NK-92 treated with Interleukin-12 subunit alpha and Interleukin-12 subunit beta, amount 100 ng/mL, for 24 hours (cell line): ENCODE results near the gene COL24A1.
"Not testable (repeated sequence)": the region's sequence is repeated elsewhere in the genome, so short reads cannot be mapped to it uniquely, and the experiment has no call there.

Experiments
- DNase-seq: peaks from one replicate; lab custom pipeline; 2025; lab: John Stamatoyannopoulos, UW

The COL24A1 gene

DNA sequence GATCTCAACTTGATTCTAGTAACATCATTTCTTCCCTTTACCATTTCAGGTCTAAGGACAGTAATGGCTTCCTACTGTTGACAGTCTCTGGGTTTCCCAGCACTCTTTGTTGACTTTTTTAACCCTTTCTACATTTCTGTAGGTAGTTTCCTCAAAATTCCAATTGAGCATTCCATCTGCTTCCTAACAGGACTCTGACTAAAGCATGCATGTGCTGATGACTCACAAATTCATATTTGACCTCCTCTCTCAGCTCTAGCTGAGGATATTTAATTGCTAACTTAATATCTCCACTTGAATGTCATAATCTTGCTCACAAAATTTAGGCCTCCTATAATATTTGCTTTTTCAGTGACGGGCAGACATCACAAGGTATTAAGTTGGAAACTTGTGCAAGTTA lies 355.1 kb downstream of the COL24A1 start:
- no peak for DNase-seq

DNA sequence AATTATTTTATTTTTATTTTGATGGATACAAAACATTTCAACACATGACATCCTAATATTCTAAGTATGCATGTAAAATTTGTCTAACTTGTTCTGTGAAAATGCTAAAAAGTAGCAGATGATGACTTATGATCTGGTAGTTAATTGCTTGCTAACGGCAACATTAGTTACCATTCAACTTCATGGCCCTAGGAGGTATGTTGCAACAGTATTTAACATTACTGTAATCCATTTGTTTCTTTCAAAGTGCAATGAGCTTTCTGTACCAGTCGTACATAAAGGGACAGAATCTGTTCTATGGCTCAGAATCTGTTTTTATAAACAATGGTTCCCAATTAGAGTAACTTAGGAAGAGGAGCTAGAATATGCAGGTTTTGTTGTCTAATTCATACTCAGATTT lies 356.8 kb downstream of the COL24A1 start:
- DNase-seq: no peak

DNA sequence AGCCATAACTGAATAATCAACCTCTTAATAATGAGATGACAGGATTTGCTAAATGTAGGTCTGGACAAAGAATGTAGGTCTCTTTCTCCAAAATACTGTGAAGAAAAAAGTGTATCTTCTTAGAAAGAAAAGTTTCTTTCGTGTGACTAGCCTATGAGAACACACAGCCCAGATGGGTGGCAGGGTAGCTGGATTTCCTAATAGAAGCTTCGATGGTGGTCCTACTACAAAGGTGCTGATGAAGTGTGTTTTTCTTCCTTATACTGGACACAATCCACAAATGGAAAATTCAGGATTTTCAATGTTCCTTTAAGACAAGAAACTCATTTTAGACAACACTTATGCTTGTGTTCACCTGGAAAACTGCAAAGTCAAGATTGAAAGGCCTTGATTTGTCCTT lies 358.2 kb downstream of the COL24A1 start:
- DNase-seq: no peak

DNA sequence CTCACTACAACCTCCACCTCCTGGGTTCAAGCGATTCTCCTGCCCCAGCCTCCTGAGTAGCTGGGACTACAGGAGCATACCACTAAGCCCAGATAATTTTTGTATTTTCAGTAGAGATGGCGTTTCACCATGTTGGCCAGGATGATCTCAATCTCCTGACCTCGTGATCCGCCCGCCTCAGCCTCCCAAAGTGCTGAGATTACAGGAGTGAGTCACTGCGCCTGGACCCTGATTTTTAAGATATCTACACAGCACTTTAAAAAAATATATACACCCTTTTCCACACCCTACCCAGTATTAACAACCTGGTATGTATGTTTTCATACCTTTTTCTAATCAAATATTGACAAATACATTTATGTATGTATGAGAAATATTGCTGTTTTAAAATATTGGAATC lies 379.6 kb downstream of the COL24A1 start:
- not testable (repeated sequence) for DNase-seq

DNA sequence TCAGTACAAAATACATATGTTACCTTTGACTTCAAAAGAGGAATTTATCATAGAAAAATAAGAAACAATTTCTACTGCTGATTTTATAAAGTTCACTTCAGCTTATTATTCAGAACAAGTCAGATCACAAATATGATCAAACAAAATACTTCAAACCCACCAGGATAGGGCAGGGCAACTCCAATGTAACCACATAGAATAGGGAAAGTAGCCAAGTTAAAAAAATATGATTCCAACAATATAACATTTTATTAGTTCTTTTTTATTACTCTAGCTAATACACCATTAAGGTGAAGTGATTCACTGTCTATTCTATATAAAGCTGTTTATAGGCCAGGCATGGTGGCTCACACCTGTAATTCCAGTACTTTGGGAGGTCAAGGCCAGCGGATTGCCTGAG lies 393.8 kb downstream of the COL24A1 start:
- DNase-seq: no peak

DNA sequence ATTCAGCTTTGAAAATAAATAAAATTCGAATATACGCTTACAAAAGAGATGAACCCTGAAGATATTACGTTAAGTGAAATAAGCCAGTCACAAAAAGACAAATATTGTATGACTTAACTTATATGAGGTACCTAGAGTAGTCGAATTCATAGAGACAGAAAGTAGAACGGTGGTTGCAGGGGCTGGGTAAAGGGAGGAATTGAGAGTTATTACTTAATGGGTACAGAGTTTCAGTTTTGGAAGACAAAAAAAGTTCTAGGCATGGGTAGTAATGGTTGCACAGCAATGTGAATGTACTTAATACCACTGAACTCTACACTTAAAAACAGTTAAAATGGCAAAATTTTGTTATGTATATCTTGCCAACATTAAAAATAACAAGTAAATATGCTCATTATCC lies 399.7 kb downstream of the COL24A1 start:
- no peak for DNase-seq

DNA sequence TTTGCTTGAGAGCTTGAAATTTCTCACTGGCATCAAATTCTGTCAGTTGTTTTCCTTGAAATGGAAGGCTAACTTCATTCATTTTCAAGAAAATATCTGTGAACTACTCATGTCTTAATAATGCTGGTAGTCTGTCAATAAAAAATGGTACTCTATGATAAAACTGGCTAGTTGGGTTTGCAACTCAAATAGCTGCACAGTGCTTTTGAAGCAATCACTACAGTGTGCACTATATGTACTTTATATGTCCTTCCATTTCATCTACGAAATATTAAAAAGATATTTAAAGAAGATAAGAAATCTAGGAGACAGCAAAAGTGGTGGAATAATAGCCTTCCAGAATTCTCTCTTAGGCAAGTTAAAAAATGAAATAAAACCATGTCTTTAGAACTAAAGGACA lies 408.5 kb downstream of the COL24A1 start:
- DNase-seq: no peak

DNA sequence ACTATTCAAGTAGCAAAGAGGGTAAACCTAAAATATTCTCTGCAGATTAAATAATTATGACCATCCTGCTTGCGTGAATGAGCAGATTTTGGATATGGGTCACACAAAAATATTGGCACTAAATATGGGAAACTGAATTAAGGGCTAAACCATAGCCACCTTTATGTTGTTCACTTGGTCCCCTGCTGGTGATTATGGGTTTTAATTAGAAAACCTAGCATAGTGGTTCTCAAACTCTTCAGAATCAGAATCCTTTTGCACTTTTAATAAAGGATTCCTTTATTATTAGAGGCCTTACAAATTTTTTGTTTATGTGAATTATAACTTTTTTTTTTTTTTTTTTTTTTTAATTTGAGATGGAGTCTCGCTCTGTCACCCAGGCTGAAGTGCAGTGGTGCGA lies 409.8 kb downstream of the COL24A1 start:
- DNase-seq: no peak

DNA sequence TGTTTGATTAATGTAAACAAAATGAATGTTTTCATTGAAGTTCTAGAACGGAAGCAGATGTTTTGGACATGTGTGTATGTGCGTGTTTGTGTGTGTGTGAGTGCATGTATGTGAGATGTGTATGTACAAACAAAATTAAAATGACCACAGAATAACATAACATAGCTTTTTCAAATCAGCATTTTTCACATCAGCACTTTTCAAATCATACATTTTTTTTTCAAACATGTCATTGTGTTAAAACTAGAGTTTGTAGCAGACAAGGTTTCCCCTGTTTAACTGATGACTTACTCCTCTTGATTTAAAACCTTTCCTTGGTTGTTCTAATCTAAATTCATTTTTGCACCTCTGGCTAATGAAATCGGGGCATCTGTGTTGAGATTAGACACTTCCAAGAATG lies 412.8 kb downstream of the COL24A1 start:
- DNase-seq: no peak

DNA sequence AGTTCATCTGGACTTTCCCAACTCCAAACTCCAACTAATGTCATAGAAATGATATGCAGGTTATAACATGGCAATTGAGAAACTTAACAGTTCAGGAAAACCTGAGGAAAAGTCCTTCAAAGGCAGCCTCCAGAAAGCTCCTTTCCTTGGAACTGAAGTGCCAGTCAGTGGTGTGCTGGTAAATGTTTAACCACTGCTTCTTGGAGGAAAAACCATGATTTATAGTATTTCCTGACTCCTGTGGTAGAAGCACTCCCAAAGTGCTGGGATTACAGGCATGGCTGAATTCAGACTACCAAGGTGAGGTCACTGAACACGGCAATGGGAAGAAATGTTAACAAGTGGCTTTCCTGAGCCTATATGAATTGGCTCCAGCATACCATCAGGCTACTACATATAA lies 421.6 kb downstream of the COL24A1 start:
- no peak for DNase-seq

DNA sequence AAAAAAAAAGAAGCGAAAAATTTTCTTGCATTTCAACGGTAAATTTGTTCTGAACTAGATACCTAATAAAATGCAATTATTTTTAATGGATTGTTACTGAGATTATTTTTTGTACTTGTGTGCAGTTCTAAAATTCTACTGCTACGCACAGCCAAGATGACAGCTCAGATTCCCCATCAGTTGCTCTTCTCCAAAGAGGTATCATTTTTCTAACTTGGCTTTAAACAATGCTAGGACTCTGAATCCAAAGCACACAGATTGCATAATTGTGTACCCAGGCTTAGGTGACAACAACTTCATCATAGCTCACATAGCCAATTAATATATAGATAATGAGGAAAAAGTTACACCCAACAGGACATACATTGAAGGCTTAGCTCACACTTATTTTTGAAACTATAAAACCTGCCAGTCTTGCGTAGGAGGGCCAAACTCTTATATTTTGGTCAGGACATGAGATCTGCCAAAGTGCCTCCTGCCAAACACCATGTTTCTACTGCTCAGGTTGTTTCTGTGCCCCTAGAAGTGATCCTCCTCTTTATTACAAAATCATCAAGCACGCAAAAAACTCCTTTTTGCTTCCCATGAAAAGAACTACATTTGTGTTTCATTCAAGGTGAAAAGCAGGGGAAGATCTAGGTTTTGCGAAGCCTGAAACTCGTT lies 437.8 kb downstream of the COL24A1 start:
- no peak for DNase-seq

DNA sequence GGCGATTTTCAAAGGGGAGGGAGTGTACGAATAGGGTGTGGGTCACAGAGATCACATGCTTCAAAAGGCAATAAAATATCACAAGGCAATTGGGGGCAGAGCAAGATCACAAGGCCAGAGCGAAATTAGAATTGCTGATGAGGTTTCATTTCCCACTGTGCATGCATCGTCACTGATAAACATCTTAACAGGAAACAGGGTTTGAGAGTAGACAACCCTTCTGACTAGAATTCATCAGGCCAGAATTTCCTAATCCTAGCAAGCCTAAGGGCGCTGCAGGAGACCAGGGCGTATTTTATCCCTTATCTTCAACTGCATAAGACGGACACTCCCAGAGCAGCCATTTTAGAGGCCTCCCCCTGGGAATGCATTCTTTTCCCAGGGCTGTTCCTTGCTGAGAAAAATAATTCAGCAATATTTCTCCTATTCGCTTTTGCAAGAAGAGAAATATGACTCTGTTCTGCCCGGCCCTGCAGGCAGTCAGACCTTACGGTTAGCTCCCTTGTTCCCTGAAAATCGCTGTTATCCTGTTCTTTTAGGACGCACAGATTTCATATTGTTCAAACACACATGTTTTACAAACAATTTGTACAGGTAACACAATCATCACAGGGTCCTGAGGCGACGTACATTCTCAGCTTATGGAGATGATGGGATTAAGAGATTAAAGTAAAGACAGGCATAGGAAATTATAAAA lies 442.0 kb downstream of the COL24A1 start:
- not testable (repeated sequence) for DNase-seq

DNA sequence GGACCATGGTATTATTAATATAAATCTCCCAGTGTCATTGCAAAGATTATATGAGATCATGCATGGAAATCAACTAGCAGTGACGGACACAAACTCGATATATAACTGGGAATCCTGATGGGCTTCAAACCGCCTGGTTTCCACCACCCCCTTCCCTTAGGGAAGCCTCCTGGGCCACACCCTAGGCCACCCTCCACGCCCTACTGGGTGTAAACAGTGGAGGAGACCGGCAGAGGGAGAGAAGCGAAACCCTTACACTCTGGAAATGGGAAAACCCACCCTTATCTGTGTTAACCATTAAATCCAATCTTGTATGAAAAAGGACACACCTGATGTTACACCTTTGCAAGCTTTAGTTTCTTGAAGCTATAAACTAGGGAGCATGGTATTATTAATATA lies 447.7 kb downstream of the COL24A1 start:
- DNase-seq: no peak

DNA sequence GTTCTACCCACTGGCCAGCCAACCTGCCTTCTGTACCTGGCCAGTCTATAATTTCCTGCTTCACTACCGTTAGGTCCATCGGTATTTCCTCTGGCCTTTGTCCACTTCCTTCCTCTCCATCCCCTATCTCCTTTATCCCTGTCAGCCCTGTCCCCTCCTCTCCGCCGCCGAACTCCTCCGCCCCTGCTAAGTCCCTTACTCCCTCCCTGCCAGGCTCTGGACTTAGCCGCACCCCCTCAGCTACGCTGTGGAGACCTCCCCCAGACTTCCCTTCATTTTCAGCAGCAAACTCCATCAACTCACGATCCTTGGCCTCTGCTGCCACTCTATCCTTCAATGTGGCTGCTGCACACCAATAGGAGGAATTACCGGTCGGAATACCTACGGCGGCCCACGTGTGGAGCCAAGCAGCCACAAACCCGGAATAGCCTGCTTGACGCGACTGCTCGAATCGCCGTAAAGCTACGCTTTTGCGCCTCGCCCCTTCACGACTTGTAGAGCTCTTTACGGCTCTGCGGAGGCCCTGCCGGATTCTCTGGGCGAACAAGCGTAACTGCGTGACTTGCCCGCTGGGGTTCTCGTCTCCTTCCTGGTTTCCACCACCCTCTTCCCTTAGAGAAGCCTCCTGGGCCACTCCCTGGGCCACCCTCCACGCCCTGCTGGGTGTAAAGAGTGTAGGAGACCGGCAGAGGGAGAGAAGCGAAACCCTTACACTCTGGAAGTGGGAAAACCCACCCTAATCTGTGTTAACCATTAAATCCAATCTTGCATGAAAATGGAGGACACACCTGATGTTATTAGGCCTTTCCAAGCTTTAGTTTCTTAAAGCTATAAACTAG lies 448.4 kb downstream of the COL24A1 start, which contains the start of gene ZNHIT6:
Gene ZNHIT6, minus strand, starts transcription at position 444 of the 839 bp plus-strand sequence. Its CDS starts 149 bp downstream, at position 295.
- peak; percentile 79 for DNase-seq

DNA sequence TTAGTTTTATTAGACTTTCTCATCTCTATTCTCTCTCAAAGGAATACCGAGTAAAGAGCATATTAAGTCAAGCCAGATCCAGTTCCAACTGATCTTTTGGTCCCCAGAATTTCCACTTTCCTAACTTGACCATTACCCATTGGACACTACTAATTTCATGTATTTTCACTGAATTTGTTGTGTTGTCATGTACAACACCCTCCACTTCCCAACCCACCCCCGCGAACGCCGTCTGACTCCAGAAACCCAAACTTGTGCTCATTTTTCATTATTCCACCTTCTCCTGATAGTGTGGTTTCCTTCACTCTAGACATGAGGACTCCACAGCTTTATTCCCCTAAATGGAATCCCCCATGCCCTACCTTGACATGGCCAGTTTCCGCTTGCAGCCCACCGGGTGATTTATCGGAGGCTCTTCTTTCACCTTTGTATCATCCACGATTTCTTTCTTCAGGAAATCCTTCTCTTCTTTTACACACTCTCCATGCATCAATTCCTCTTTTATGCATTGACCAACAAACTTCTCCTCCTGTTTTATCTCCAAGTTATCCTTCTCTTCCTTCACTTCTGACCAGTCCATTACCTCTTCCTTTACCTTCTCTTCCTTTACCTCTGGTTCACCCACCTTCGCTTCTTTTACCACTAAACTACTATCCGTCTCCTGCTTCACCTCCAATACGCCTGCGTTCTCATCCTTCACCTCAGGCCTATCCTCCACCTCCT lies 449.1 kb downstream of the COL24A1 start:
- DNase-seq: no peak

DNA sequence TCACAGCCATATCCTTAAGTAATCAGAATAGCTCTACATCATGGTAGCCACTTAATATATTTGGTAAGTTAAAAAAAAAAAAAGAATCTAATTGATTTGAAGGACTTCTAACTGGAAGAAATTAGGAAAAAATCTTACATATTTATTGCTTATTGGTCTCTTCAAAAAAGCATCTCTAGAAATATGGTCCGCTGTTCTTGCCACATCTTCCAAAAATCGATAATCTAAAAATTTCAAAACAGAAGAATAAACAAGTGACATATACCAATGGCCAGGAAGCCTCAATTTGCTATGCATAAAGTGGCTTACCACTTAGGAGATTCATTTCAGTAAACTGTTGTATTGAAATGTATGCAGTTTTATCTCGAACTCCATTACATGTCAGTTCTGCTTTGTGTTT lies 450.6 kb downstream of the COL24A1 start:
- no peak for DNase-seq

DNA sequence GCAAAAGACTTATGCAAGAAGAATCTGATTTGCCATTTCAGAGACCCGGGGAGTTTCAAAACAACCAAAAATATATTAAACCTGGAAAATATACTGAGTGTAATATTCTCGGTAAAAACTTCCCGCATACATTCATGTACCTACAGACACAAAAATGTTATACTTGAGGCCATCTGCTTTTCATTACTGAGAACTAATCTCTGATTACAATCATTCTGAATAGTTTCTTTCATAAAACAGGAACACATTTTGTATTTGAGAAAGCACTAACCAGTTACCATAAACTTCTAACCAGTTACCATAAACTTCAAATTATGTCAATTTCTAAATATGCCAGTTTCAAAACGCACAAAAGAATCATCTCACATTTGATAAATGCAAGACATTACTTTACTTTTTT lies 456.1 kb downstream of the COL24A1 start:
- DNase-seq: no peak

DNA sequence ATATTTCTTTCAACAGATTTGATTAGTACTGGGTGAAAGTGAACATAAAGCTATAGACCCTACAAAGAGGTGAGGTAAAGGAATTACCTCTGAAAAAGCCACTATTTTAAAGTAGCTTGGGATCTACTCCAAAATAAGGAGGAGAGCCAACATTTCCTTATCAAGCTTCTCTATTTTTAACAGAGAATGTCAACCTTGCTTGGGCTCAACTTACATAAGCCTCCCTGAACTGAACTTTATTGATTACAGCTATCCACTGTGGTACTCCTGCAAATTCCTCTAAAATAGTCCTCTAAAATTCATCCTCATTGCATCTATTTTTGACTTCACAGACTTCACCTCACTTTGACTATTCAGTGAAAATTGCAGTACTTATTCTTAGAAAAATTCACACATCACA lies 458.7 kb downstream of the COL24A1 start:
- no peak for DNase-seq

DNA sequence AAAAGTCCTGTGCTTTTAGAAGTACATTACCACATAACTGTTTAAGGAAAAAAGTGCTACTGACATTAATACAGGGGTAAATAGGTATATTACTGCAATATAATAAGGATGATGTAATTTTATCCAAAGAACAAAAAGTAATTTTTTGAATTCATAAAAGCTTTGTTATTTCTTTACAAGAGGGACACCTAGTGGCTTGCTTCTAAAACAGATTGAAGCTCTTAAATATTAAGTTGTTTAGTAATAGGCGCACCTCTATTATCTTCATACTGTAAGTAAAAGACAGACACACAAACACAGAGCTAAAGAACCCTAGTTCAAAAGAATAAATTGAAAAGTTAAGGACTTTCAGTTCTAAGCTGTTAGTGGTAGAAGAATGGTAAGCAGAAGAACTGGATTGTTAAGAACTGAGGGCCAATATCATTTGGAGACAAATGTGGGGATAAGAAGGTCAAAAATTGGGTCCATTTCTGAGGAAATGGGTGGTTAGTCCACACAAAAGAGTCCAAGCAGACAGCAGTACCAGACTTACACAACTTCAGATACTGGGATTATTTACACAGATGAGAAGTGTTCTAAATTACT lies 463.8 kb downstream of the COL24A1 start:
- DNase-seq: no peak

DNA sequence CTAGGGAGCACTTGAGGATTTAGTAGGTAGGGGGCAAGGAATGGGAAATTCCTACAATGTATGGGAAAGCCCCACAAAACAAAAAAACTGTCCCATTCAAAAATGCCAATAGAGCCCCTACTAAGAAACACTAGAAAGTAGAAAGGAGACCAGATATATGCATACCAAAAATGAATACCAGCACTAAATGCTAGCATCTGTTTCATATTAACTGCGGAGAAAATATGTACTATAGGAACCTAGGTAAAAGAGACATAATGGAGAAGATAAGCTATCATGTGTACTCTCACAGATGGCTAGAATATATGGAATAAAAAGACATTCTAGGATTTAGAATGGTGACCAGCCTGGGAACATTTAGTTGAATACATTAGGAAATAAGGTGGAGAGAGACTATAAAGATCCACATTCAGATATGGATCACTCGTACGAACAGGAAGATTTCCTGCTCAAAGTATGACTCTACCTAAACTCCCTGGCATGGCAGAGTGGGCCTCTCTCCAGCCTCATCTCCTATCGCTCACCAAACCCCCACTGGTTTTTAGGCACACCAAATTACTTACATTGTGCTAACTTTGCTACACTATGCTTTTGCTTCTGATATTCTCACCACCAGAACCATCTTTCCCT lies 466.7 kb downstream of the COL24A1 start:
- no peak for DNase-seq

DNA sequence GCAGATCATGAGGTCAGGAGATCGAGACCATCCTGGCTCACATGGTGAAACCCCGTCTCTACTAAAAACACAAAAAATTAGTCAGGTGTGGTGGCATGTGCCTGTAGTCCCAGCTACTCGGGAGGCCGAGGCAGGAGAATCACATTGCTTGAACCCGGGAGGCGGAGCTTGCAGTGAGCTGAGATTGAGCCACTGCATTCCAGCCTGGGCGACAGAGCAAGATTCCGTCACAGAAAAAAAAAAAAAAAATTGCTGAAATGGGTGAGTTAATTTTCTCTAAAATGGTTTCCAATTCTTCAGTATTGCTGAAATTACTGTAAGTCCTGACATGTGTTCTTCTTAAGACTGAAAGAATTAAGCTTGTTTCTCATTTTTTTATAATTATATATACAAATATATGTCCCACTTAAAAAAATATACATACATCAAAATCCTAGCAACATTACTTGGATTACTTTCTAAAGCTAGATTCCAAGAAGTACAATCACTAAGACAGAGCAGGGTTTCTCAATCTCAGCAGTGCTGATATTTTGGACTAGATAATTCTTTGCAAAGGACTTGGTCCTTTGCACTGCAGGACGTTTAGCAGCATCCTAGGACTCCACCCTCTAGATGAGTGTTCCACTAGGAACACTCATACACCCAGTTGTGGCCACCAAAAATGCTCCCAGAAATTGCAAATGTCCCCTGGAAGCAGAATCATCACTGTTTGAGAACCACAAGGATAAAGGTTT lies 473.1 kb downstream of the COL24A1 start:
- DNase-seq: no peak
